SK-N-SH (cell line): ENCODE results near the gene SART1. TPM values are rescaled to one million over a fixed set of nuclear protein-coding genes. Genes with fewer than 3 reads are reported as not detected.

Source experiments
- CTCF ChIA-PET: fragments of 300-600, 350-600 bp; formaldehyde crosslinking; extraction: SDS; loops from one replicate; lab custom pipeline; 2021; lab: Yijun Ruan, JAX
- POLR2A ChIA-PET: fragments of 350-600 bp; sonication (Branson Sonifier 250); formaldehyde crosslinking; extraction: SDS; loops from one replicate; lab custom pipeline; 2020; ENCODE audit warnings: antibody characterized with exemption, inconsistent platforms; lab: Yijun Ruan, JAX
- DNase-seq: peaks from one replicate; pipeline ENCODE4 v3.0.0; 2012
- H2AFZ ChIP-seq: fragments of 200-600 bp; sonication (generic); 2 replicates; pipeline ENCODE4 v1.8.1; 2016; ENCODE audit warnings: antibody characterized with exemption, mild to moderate bottlenecking, low read depth
- H3F3A ChIP-seq: fragments of 200-600 bp; sonication (generic); replicated peaks from 2 replicates; pipeline ENCODE3; 2016; ENCODE audit warnings: antibody characterized with exemption, mild to moderate bottlenecking; ENCODE audit not compliant: insufficient read depth
- H3K27ac ChIP-seq, 2 experiments: fragments of 200-500 bp in 1 of 2; fragments of 200-600 bp in 1 of 2; sonication (Bioruptor generic) in 1 of 2; sonication (generic), shearing (Covaris generic) in 1 of 2; 2 replicates each; pipeline versions ENCODE4 v1.5.1 to v1.6.1; 2014 to 2016; ENCODE audit warnings: low read depth in 2 of 2, inconsistent platforms in 1 of 2, low read length in 1 of 2, mild to moderate bottlenecking in 1 of 2, mixed read lengths in 1 of 2
- H3K27me3 ChIP-seq: fragments of 200-600 bp; sonication (generic), shearing (Covaris generic); 2 replicates; pipeline ENCODE4 v1.6.1; 2016; ENCODE audit warnings: mixed run types; ENCODE audit not compliant: insufficient read depth
- H3K36me3 ChIP-seq, 2 experiments: fragments of 200-500 bp in 1 of 2; fragments of 200-600 bp in 1 of 2; sonication (Bioruptor generic) in 1 of 2; sonication (generic) in 1 of 2; replicated peaks in 1 of 2; 2 replicates each; pipeline versions ENCODE3 to v1.5.1; 2014 to 2016; ENCODE audit warnings: low read length in 1 of 2, mild to moderate bottlenecking in 1 of 2; ENCODE audit not compliant: insufficient read depth in 2 of 2, control insufficient read depth in 1 of 2
- H3K4me1 ChIP-seq, 2 experiments: fragments of 200-500 bp in 1 of 2; fragments of 200-600 bp in 1 of 2; sonication (Bioruptor generic) in 1 of 2; sonication (generic), shearing (Covaris generic) in 1 of 2; 2 replicates each; pipeline versions ENCODE4 v1.5.1 to v1.6.1; 2014 to 2016; ENCODE audit warnings: low read depth in 1 of 2, low read length in 1 of 2, mixed run types in 1 of 2; ENCODE audit not compliant: insufficient read depth in 2 of 2, control insufficient read depth in 1 of 2
- H3K4me2 ChIP-seq: fragments of 200-600 bp; sonication (generic), shearing (Covaris generic); 2 replicates; pipeline ENCODE4 v1.6.1; 2017; ENCODE audit warnings: mixed run types
- H3K4me3 ChIP-seq, 2 experiments: fragments of 200-500 bp in 1 of 2; fragments of 200-600 bp in 1 of 2; sonication (Bioruptor generic) in 1 of 2; sonication (generic), shearing (Covaris generic) in 1 of 2; 2 replicates each; pipeline versions ENCODE4 v1.5.1 to v1.8.1; 2014 to 2016; ENCODE audit warnings: low read depth in 2 of 2, inconsistent platforms in 1 of 2, low read length in 1 of 2, mild to moderate bottlenecking in 1 of 2, mixed read lengths in 1 of 2, moderate library complexity in 1 of 2
- H3K79me2 ChIP-seq: fragments of 200-600 bp; sonication (generic); 2 replicates; pipeline ENCODE4 v1.8.1; 2017; ENCODE audit warnings: mild to moderate bottlenecking; ENCODE audit not compliant: insufficient read depth
- H3K9ac ChIP-seq: fragments of 200-600 bp; sonication (generic); 2 replicates; pipeline ENCODE4 v1.6.1; 2017; ENCODE audit warnings: mixed run types
- H3K9me2 ChIP-seq: fragments of 200-600 bp; sonication (generic); 2 replicates; pipeline ENCODE4 v1.6.1; 2017; ENCODE audit warnings: mixed run types
- H3K9me3 ChIP-seq: fragments of 200-600 bp; sonication (generic); 2 replicates; pipeline ENCODE4 v1.6.1; 2017; ENCODE audit warnings: mixed run types, mild to moderate bottlenecking, moderate library complexity
- H4K20me1 ChIP-seq: fragments of 200-600 bp; sonication (generic); 2 replicates; pipeline ENCODE4 v1.6.1; 2017; ENCODE audit warnings: mild to moderate bottlenecking, mixed run types; ENCODE audit not compliant: insufficient read depth
- CHD2 ChIP-seq: fragments of 150-350 bp; IDR thresholded peaks from 2 replicates; pipeline ENCODE4 v1.6.1; 2018; ENCODE audit warnings: low read length; ENCODE audit not compliant: partially characterized antibody
- ELF1 ChIP-seq: IDR thresholded peaks from 2 replicates; pipeline ENCODE4 v1.4.0; 2012
- EZH2phosphoT487 ChIP-seq: fragments of 200-600 bp; sonication (generic); IDR thresholded peaks from 2 replicates; pipeline ENCODE4 v1.6.1; 2017; ENCODE audit warnings: low read depth, mixed run types, mild to moderate bottlenecking, antibody characterized with exemption, moderate library complexity, borderline replicate concordance
- FOXJ3 ChIP-seq: sonication (generic); formaldehyde crosslinking; IDR thresholded peaks from 2 replicates; pipeline ENCODE4 v1.5.1; 2020; ENCODE audit warnings: mild to moderate bottlenecking, missing genetic modification reagents
- GABPA ChIP-seq: IDR thresholded peaks from 2 replicates; pipeline ENCODE4 v1.4.0; 2012; ENCODE audit warnings: low read depth, mild to moderate bottlenecking
- GATA2 ChIP-seq: sonication (generic); formaldehyde crosslinking; IDR thresholded peaks from 2 replicates; pipeline ENCODE4 v1.5.0; 2020; ENCODE audit warnings: mild to moderate bottlenecking, missing genetic modification reagents
- MEF2A ChIP-seq: IDR thresholded peaks from 2 replicates; pipeline ENCODE4 v1.4.0; 2012; ENCODE audit warnings: low read depth, borderline replicate concordance
- NRF1 ChIP-seq: IDR thresholded peaks from 2 replicates; pipeline ENCODE4 v1.6.1; 2012; ENCODE audit warnings: low read depth, mild to moderate bottlenecking, low read length
- RXRA ChIP-seq: IDR thresholded peaks from 2 replicates; pipeline ENCODE4 v1.4.0; 2012; ENCODE audit warnings: low read depth, mild to moderate bottlenecking, borderline replicate concordance
- SMC3 ChIP-seq: IDR thresholded peaks from 2 replicates; pipeline ENCODE4 v1.6.1; 2012; ENCODE audit warnings: low read depth, low read length, improper control_type of control experiment
- TAF1 ChIP-seq: IDR thresholded peaks from 2 replicates; pipeline ENCODE4 v1.6.1; 2012; ENCODE audit warnings: low read depth, mild to moderate bottlenecking, low read length, moderate library complexity, borderline replicate concordance
- TCF12 ChIP-seq: IDR thresholded peaks from 2 replicates; pipeline ENCODE4 v1.4.0; 2012
- YY1 ChIP-seq: IDR thresholded peaks from 2 replicates; pipeline ENCODE4 v1.4.0; 2012; ENCODE audit warnings: low read depth, mild to moderate bottlenecking
- WGBS: methylation state at CpG from one replicate; pipeline ENCODE4 v1.1.6; 2017; ENCODE audit warnings: low lambda C conversion rate; 5-methylcytosine and 5-hydroxymethylcytosine counted together
- polyA plus RNA-seq, 3 experiments: library from polyadenylated mRNA; depleted of rRNA; stranded (reverse); fragments of >200 nt; gene quantifications; 2 replicates each; pipeline ENCODE4 v1.2.3, GENCODE V29; 2012
- TF ChIP-seq, protein P1 (sequence below): IDR thresholded peaks from 2 replicates; pipeline ENCODE4; 2012
- TF ChIP-seq, protein P2 (sequence below): IDR thresholded peaks from 2 replicates; pipeline ENCODE4 v1.4.0; 2012; ENCODE audit warnings: low read depth
- TF ChIP-seq, protein P3 (sequence below): fragments of 150-350 bp; IDR thresholded peaks from 2 replicates; pipeline ENCODE4 v1.6.1; 2016; ENCODE audit warnings: mild to moderate bottlenecking, low read depth, low read length
- TF ChIP-seq, protein P4 (sequence below): fragments of 200-600 bp; sonication (generic); IDR thresholded peaks from 2 replicates; pipeline ENCODE4 v1.6.1; 2017; ENCODE audit warnings: antibody characterized with exemption, mild to moderate bottlenecking, moderate library complexity

The SART1 gene
- polyA plus RNA-seq, 1 of the 3 experiments (the other 2 are of a cell fraction) = 73.6 TPM

DNA sequence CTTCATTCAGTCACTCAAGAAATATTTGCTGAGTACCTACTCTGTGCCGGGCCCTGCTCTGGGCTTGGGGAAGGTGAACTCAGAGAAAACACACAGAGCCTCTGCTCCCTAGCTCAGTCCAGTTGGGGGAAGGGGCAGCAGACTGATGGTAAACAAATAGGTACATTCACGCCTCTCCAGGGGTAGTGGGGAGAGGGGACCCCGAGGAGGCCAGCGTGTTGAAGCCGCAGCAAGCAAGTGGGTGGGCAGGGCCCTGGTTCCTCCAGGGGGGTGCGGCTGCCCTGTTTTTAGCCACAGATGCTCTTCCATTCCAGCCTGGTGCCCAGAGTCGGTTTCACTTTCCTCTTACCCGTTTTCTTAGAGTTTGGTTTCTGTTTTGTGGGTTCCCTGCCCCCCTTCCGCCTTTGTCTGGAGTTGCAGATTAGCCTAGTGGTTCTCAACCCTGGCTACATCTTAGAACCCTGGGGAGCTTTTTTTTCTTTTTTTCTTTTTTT, 33.6 kb upstream of the SART1 start (continued):
- TF ChIP-seq, protein P1, sequence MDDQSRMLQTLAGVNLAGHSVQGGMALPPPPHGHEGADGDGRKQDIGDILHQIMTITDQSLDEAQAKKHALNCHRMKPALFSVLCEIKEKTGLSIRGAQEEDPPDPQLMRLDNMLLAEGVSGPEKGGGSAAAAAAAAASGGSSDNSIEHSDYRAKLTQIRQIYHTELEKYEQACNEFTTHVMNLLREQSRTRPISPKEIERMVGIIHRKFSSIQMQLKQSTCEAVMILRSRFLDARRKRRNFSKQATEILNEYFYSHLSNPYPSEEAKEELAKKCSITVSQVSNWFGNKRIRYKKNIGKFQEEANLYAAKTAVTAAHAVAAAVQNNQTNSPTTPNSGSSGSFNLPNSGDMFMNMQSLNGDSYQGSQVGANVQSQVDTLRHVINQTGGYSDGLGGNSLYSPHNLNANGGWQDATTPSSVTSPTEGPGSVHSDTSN = no peak
- no peak for TF ChIP-seq GABPA
- TF ChIP-seq YY1 = no peak
- no peak for TF ChIP-seq TCF12
- no peak for TF ChIP-seq GATA2 (CRISPR knock-in tag)

DNA sequence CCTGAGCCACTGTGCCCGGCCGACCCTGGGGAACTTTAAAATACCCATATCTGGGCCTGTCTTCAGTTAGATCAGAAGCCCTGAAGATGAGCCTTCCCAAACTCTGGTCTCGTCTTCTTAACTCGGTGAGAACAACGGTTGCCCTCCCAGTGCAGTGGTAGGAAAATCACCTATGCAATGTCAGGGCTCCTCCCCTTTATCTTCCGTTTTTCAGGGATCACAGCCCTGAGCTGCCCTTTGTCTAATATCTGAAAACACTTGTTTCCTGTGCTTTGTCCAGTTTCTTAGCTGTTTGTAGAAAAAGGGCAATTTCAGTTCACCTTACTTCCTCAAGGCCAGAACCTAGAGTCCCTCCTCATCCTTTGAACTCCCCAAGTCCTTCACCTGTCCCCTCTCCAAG, 32.9 kb upstream of the SART1 start:
- no peaks in the 10 kb centered on the region for H3K9me3 ChIP-seq
- H3K9me2 ChIP-seq = no peaks in the 10 kb centered on the region
- H3K27ac ChIP-seq = no peak overlapping the region
- WGBS = 85% methylated on average over 6 of the region's 6 CpGs
- H3K9ac ChIP-seq = no peak overlapping the region
- H4K20me1 ChIP-seq = no peaks in the 10 kb centered on the region
- H3K4me1 ChIP-seq = peaks cover 0 to 10% of the 10 kb centered on the region in 2 experiments; a peak in 2 of 4 replicates
- H3F3A ChIP-seq = peaks cover 20% of the 10 kb centered on the region
- peaks cover 0 to 9% of the 10 kb centered on the region in 2 experiments for H3K36me3 ChIP-seq
- H3K4me2 ChIP-seq = no peak overlapping the region
- H3K27me3 ChIP-seq = no peaks in the 10 kb centered on the region
- CTCF ChIA-PET = no interaction called here
- POLR2A ChIA-PET = no interaction called here
- DNase-seq = no peak
- TF ChIP-seq, protein P2, sequence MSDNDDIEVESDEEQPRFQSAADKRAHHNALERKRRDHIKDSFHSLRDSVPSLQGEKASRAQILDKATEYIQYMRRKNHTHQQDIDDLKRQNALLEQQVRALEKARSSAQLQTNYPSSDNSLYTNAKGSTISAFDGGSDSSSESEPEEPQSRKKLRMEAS = no peak
- TF ChIP-seq RXRA (no peak), NRF1 (no peak), ELF1 (no peak), CHD2 (no peak), MEF2A (no peak), SMC3 (no peak), EZH2phosphoT487 (no peak), TAF1 (no peak), FOXJ3 (CRISPR knock-in tag) (no peak)
- TF ChIP-seq, protein P3, sequence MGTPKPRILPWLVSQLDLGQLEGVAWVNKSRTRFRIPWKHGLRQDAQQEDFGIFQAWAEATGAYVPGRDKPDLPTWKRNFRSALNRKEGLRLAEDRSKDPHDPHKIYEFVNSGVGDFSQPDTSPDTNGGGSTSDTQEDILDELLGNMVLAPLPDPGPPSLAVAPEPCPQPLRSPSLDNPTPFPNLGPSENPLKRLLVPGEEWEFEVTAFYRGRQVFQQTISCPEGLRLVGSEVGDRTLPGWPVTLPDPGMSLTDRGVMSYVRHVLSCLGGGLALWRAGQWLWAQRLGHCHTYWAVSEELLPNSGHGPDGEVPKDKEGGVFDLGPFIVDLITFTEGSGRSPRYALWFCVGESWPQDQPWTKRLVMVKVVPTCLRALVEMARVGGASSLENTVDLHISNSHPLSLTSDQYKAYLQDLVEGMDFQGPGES = no peak
- TF ChIP-seq, protein P4, sequence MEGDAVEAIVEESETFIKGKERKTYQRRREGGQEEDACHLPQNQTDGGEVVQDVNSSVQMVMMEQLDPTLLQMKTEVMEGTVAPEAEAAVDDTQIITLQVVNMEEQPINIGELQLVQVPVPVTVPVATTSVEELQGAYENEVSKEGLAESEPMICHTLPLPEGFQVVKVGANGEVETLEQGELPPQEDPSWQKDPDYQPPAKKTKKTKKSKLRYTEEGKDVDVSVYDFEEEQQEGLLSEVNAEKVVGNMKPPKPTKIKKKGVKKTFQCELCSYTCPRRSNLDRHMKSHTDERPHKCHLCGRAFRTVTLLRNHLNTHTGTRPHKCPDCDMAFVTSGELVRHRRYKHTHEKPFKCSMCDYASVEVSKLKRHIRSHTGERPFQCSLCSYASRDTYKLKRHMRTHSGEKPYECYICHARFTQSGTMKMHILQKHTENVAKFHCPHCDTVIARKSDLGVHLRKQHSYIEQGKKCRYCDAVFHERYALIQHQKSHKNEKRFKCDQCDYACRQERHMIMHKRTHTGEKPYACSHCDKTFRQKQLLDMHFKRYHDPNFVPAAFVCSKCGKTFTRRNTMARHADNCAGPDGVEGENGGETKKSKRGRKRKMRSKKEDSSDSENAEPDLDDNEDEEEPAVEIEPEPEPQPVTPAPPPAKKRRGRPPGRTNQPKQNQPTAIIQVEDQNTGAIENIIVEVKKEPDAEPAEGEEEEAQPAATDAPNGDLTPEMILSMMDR = no peak
- H2AFZ ChIP-seq = no peak overlapping the region
- no peaks in the 10 kb centered on the region for H3K79me2 ChIP-seq
- no peak overlapping the region for H3K4me3 ChIP-seq
